HG02981 (cell line): ENCODE measurements around the gene GOLPH3.
"Not testable (repeated sequence)": the region's sequence is repeated elsewhere in the genome, so short reads cannot be mapped to it uniquely, and the experiment has no call there.

ENCODE experiments used
- ATAC-seq: cut with Tn5 transposase; IDR thresholded peaks from one replicate; pipeline ENCODE4 v1.9.1; 2021; ENCODE audit warnings: mild to moderate bottlenecking, moderate library complexity; ENCODE audit not compliant: unreplicated experiment

Gene GOLPH3

DNA sequence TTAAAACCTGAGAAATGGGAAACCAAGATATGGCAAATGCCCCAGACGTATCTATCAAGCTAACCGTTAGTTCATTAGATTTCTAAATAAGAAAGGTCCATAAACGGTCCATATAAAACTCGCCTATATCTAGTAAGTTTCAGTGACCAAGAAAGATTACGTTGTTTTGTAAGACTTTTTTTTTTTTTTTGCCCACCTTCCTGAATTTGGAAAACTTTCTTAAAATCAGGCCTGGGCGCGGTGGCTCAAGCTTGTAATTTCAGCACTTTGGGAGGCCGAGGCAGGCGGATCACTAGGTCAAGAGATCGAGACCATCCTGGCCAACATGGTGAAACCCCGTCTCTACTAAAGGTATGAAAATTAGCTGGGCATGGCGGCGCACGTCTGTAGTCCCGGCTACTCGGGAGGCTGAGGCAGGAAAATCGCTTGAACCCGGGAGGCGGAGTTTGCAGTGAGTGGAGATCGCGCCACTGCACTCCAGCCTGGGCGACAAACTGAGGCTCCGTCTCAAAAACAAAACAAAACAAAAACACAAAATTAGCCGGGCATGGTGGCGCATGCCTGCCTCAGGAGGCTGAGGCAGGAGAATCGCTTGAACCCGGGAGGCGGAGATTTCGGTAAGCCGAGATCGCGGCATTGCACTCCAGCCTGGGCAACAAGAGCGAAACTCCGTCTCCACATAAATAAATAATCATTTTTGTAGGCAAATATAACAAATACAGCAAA is 1.8 kb downstream of the GOLPH3 start:
- not testable (repeated sequence) for ATAC-seq

DNA sequence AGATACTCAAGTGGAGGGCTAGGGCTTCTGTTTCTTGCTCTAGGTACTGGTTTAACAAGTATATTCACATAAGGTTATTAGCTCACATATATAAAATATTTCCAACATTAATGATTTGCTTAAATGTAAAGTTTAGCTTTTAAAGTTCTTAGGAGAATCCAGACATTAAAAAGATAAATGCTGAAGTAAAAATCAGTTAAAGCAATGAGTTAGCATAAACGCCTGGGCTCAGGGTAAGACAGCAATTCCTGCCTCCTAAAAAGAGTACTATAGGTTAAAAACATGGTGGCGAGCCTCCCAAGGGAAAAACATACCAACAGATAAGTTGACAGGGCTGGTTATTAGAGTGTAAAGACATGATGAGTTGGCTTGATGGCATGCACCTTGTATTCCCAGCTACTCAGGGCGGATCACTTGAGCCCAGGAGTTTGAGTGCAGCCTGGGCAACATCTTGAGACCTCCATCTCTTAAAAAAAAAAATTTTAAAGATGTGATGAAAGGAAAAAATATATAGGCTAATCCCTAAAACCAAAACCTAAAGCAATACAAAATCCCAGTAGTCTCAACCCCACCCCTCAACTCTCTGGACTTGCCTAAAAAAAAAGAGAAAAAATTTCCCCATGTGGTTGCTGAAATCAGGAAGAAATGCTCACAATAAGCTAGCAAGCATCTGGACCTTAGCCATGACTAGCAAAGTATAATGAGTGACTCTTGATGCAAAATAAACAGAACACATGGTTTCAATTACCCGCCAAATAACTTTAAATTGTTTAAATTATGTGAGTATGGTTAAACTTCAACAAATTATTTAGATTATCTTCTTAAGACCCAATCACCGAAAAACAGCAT is 3.6 kb downstream of the GOLPH3 start:
- no peak for ATAC-seq

DNA sequence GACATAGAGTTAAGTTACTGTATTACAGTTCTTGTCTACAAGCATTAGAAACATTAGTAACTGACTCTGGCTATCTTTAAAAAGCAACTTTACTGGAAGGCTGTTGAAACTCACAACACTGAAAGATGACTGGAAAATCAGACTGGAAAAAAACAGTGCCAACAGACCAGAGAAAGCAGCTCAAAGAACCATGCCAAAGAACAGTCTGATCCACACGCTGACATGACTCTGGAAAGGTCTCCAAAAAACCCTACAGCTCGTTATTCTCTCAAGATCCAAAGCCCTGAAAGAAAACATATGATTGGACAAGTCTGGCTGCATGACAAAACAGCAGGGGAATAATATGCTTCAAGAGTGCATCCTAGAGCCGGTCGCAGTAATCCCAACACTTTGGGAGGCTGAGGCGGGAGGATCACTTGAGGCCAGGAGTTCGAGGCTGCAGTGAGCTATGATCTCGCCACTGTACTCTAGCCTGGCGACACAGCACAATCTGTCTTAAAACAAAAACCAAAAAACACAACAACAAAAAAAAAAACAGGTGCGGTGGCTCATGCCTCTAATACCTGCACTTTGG is 5.6 kb downstream of the GOLPH3 start:
- ATAC-seq = no peak

DNA sequence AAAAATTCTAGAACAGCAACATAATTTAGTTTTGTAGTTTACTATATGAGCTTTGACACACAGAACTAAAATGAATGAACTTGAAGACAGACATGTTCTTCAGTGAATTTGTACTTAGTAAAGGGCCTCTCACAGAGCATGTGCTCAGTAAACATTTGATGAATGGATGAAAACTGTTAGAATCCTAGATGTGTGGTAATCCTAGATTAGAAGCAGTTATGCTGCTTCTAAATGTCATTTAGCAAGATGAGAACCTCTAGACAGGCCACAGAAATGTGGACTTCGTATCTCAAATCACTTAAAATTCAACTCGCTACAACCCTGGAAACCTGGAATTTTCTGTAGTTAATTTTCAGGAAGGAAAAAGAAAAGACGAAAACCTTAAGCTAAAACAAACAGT is 8.5 kb downstream of the GOLPH3 start:
- ATAC-seq = no peak

DNA sequence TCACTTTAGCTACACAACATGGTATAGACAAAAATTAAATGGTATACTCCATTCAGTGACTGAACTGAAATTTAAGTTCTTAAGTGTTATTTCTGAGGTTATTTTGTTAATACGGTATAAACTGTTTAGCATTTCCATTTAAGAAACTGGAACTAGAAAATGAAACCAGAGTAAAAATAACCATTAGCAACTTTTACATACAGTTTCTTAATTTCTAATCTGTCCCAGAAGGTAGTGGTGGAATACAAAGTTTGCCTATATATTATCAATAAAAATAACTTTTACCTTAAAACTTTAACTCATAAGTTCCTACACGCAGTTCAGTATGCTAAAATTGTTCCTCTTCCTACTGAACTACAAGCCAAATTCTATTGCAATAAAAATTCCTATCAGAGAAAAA is 10.3 kb downstream of the GOLPH3 start:
- no peak for ATAC-seq

DNA sequence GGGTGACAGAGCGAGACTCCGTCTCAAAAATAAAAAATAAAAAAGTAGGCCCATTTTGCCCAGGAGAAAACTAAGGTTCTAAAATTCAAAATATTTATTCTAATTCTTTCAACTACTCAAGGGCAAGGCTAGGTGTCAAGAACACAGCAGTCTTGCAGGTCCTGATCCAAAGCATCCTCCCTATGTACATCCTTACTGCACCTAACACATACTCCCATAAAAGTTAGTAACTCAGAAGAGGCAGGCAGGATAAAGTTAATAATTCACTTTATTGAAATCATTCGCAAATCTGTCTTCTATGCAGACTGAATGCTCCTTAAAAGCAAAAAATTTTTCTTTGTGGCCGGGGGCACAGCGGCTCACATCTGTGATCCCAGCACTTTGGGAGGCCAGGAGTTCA is 11.1 kb downstream of the GOLPH3 start:
- no peak for ATAC-seq

DNA sequence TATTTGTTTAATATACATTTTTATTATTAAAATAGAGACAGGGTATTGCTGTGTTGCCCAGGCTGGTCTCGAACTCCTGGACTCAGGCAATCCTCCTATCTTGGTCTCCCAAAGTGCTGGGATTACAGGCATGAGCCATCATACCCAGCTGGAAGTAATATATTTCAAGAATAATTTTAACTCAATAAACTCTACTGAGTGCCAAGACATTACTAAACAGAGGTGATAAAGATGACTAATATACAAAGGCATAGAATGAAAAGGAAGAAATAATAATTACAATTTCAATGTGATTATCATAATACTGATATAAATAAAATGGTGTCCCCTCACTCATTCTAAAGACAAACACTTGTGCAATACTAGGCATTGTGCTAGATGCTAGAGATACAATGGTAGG is 13.9 kb downstream of the GOLPH3 start:
- no peak for ATAC-seq

DNA sequence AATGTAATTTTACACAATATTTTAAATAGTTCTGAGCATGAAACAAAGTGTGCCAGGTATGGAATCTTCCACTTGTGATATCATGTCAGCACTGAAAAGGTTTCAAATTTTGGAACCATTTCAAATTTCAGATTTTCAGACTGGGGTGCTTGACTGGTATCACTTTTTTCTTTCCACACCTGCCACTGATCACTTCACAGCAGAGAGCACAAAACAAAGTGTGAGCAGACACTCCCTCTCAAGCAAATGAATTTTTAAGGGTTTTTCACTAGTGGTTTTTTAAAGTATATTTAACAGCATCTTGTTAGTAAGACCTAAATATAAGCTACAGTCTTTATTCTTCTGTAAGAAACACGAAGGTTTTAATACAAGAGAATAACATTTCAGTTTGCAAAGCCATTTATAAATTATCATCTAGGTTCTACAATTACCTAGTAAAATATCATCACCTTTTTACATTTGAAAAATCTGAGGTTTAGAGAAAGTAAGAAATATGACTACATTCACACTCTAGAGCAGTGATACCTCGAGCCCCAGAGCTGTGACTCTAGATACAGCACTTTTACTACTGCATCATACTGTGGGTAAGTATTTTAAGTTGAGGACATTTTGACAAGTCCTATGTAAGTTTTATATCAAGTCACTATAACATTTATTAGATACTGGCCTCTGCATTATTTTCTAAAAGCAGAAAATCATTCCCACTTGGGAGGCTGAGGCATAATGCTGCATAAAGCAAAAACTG is 14.6 kb downstream of the GOLPH3 start:
- ATAC-seq = no peak

DNA sequence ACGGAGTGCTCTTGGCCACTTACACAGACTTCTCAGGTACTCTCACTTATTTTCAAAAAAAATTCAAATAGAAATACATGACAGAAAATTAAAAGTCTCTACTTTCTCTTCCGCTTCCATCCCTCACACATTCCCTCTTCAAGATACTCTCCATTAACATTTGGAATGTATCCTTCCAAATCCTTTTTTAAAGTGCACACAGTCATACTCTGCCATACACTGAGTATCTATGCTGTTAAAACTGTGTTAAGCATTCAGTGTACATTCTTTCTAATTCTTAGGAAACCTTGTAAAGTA is 15.5 kb downstream of the GOLPH3 start:
- ATAC-seq = no peak

DNA sequence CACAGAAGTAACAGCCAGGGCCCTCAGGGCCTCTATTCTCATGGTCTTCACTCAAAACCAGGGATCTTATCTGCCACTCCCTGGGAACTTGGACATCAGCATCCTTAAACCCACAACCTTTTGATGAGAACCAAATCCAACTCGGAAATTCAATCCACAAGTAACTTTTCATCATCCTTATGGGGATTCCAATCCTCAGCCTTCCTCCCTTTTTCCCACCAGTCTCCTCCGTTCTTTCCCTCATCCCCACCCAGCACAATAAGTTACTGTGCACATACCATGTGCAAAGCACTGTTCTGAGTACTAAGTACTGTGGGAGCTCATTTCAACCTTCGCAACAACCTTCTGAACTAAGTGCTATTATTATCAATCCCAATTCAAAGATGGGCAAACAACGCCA is 17.0 kb downstream of the GOLPH3 start:
- ATAC-seq = no peak

DNA sequence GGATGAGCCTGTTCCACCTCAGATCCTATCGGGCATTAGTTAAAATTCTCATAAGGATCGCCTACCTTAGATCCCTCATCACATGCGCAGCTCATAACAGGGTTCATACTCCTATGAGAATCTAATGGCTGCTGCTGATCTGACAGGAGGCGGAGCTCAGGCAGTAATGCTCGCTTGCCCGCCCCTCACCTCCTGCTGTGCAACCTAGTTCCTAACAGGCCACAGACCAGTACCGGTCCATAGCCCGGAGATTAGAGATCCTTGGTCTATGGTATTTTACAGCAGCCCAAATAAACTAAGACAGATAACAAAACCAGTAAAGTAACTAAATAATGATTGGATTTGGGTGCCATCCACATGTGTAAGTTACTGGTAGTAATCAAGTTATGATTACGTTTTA is 17.5 kb downstream of the GOLPH3 start:
- no peak for ATAC-seq

DNA sequence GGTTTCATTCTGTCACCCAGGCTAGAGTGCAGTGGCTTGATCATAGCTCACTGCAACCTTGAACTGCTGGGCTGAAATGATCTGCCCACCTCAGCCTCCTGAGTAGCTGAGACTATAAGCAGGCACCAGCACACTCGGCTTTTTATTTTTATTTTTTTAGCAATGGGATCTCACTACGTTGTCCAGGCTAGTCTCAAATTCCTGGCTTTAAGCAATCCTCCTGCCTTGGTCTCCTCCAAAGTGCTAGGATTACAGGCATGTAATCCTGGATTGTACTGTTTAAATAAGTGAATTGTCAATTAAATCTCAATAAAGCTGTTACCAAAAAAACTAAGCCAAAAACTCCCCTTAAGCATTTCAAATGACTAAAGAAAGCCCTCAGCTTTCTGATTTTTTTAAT is 18.9 kb downstream of the GOLPH3 start:
- ATAC-seq = no peak

DNA sequence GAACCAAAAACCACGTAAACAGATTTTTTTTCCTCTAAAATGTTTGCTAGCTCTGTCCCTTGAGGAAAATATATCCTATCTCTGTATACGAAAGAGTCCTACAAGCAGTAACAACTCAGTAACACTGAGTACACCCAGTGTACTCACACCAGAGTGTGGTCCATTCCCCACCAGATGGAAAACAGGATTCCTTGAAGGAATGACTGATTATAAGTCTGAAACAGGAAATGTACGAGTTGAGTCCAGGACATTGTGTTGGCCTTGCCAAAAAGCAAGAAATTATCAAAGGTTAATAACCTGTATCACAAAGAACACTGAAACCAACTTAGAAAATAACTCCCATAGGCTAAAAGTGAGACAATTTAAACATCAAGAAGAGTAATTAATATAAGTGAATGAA is 20.4 kb downstream of the GOLPH3 start:
- ATAC-seq = no peak

DNA sequence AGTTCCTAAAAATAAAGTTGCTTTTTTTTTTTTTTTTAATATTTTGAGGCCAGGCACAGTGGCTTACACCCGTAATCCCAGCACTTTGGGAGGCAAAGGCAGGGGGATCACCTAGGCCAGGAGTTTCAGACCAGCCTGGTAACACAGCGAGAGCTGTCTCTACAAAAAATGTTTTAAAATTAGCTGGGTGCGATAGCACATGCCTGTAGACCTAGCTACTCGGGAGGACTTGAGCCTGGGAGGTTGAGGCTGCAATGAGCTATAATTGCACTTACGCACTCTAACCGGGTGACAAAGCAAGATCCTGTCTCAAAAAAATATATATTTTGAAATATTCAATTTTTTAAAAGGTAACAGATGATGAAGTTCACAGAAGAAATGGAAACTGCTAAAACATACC is 22.9 kb downstream of the GOLPH3 start:
- ATAC-seq = no peak

DNA sequence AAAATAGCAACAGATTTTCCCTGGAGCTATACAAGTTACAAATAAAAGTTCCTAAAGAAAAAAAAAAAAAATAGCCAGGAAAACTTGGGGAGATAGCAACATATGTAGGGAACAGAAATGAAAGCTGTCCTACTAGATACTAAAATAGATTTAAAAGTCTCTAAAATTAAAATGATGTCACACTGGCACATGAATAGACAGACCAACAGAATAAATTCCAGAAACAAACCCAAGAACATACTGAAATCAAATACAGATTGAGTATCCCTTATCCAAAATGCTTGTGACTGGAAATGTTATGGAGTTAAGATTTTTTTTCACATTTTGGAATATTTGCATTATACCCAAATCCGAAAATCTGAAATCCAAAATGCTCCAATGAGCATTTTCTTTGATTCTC is 23.8 kb downstream of the GOLPH3 start:
- ATAC-seq = no peak

DNA sequence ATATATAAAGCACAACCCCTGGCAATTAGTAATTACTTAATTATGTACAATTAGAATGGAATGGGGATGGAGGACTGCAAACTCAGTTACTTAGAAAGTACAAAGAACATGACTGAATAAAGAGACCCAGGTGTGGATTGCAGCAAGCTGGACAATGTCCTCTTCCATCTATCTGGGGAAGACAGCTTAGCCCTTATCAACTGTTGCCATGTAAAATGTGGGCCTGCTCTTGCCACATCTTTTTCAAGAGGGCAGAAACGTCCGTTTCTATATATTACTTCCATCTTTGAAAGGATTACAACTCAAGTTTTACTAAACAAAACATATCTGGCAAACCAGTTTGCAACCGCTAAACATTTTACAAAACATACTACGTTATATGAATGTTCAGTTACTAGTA is 26.2 kb downstream of the GOLPH3 start:
- no peak for ATAC-seq

DNA sequence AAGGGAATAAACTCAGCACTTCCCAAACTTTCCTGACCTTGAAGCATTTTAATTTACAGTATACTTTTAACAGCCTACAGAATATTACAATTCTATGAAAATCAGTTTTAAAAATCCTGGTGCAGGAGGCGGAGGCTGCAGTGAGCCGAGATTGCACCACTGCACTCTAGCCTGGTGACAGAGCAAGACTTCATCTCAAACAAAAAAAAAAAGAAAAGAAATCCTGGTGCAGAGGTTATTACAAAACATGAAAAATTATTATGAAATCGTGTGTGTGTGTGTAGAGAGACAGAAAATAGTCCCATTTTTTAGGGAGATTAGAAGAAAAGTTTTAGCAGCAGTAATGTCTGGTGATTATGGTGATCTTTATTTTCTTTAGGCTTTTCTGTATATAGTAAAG is 26.9 kb downstream of the GOLPH3 start:
- ATAC-seq = no peak

DNA sequence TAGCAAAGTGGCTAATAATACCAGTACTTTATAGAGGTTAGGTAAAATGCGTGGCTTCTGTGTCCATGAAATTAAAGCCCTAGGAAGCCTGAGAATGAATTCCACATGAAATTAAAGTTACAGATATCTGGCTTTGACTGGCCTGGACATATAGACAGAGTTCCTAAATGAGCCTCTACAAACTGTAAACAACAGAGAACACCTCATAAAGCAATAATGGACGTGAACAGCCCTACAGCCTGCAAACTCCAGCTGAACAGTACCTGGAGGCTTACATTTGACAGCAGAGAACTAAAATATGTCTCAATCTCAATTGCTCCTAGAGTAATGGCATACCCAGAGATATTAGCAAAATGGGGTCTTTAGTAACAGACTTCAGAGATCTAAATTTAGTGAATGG is 28.7 kb downstream of the GOLPH3 start:
- ATAC-seq = no peak

DNA sequence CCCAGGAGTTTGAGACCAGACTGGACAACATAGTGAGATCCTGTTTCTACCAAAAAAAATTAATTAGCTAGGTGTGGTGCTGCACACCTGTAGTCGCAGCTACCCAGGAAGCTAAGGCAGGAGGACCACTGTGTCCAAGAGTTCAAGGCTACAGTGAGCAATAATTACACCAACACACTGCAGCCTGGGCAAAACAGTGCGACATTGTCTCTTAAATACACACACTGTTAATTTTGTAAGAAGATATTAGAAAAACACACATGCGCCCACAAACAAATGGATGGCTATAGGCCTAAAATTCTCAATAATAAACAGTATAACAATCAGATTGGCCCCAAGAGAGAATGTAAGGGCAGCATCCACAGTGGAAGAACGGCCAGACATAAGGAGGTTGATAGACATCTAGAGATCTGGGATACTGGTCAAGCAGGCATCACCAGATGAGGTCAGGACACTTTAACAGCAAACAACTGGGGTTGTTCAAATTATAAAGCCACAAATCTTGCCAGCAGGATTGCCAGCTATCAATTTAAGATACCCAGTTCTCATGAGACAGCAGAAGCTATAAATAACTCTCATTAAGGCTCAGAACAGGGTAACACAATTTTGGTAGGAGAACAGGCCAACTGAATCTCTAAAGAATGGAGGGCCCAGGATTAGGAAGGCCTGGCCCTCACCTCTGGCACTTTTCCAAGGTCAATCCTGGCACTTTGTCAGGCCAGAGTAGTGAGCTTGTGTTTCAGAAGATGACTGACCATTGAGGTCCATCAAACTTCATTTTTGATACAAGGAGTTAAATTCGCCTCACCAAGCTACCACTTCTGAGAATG is 29.5 kb downstream of the GOLPH3 start:
- ATAC-seq = no peak

DNA sequence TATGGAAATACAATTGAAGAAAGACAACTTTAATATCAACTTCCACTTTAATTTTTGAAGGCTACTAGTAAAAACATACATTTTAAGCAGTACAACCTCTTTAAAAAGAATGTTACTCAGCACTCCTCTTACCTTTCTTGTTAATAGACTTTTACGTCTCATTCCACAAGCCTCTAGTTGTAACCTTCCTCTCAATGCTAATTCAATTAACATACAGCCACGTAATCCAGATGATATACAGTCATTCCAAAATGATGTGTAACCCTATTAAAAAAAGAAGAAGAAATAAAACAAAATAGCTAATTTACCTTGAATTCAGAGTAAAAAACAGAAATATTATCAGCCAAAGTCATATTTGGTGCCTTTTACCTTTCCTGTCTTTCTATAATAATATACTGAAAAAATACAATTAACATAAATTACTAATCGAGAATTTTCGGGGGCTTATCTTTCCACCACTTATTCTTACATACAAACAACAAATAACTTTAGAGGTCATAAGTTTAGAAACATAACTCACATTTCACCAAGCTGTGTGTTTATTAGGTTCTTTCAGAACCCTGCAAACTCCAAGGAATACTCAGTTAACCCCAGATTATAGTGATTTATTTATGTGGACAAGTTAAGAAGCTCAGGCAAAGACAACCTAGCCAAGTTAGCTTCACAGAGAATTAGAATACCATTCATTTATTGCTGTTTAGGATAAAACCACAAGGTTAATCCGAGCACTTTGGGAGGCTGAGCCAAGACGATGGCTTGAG is 30.3 kb downstream of the GOLPH3 start:
- no peak for ATAC-seq
